ENCODE results near the gene MVP.
"Not testable (repeated sequence)": the region's sequence is repeated elsewhere in the genome, so short reads cannot be mapped to it uniquely, and the experiment has no call there.

MVP gene

DNA sequence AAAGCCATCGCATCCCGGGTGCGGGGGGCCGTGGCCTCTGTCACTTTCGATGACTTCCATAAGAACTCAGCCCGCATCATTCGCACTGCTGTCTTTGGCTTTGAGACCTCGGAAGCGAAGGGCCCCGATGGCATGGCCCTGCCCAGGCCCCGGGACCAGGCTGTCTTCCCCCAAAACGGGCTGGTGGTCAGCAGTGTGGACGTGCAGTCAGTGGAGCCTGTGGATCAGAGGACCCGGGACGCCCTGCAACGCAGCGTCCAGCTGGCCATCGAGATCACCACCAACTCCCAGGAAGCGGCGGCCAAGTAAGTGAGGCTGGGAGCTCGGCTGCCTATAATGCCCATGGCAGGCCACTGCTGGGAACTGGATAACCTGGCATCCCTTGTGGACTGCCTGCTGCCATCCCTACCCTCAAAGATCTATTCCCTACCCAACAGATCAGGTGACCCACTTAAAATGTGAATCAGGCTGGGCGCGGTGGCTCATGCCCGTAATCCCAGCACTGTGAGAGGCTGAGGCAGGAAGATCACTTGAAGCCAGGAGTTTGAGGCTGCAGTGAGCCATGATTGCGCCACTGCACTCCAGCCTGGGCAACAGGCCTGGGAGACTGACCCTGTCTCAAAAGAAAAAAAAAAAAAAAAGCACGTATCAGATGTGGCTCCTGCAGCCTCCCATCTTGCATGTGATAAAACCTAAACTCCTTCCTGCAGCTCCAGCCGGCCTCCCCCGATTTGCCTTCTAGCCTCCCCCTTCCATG is 24.5 kb downstream of the MVP start:
- DNase-seq = no peak

DNA sequence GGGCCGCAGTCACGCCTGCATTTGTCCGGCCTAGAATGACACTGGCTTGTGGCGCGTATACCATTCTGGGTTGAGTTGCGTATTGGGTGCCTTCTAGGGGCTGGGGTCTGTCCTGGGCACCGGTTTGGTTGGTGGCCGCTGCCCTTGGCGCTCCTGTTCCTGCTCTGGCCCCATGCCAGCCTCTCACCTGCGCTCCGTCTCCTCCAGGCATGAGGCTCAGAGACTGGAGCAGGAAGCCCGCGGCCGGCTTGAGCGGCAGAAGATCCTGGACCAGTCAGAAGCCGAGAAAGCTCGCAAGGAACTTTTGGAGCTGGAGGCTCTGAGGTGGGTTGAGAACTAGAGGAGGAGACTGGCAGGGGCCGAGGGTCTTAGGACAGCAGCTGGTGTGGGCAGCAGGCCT is 25.4 kb downstream of the MVP start:
- DNase-seq = no peak

DNA sequence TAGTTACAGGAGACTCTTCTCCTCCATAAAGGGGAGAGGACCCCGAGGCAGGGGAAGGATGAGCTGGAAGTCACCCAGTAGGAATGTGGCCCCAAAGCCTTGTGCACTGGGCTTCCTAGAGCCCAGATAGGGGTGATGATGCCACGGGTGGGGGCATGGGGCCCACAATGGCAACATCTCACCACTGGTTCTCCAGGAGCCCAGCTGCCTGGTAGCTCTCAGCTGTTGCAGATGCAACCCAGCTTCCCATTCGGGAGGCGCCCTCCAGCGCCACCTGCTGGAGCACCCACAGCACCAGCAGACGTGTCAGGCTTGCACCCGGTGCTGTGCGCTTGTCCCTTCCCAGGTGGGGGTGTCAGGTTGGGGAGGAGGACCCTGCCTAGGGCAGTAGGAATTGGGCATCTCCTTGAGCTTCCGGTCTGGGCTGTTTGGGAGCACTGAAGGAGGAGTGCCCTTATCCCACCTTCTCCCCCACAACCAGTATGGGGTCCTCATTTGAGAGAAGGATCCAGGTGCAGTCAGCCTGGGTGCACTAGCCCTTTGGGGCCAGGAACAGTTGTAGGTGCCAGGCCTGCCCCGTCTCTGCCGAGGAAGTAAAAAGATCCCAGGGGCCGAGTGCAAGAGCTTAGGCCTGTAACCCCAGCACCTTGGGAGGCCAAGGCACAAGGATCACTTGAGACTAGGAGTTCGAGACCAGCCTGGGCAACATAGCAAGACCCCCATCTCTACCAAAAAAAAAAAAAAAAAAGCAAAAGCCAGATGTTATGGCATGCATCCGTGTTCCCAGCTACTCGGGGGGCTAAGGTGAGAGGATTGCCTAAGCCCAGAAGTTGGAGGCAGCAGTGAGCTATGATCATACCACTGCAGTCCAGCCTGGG is 28.4 kb downstream of the MVP start:
- peak; percentile 85 for DNase-seq

GRCh38 chr16:29849505-29849904 is 29.2 kb downstream of the MVP start:
- no peak for DNase-seq

GRCh38 chr16:29850998-29851397 is 30.7 kb downstream of the MVP start:
- no peak for DNase-seq

- no peak for DNase-seq
These were observed 32.4 kb downstream of the MVP start for GRCh38 chr16:29852654-29853053.

DNA sequence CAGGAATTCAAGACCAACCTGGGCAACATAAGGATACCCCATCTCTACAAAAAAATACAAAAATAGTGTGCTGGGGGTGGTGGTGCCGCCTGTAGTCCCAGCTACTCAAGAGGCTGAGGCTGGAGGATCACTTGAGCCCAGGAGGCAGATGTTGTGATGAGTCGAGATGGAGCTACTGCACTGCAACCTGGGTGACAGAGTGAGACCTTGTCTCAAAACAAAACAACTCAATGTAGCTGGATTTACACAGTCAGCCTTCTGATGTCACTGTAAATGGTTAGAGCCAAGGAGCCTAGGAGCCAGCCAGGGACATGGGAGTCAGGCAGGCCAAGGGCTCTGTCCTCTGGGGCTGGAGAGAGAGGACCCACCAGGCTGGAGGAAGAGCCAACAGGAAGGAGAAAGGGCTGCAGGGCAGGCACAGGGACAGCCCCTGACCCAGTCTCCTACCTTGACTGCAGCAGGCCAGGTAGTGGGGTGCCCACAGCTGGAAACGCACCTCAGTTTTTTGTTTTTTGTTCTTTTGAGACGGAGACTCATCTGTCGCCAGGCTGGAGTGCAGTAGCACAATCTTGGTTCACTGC is 34.3 kb downstream of the MVP start:
- no peak for DNase-seq

DNA sequence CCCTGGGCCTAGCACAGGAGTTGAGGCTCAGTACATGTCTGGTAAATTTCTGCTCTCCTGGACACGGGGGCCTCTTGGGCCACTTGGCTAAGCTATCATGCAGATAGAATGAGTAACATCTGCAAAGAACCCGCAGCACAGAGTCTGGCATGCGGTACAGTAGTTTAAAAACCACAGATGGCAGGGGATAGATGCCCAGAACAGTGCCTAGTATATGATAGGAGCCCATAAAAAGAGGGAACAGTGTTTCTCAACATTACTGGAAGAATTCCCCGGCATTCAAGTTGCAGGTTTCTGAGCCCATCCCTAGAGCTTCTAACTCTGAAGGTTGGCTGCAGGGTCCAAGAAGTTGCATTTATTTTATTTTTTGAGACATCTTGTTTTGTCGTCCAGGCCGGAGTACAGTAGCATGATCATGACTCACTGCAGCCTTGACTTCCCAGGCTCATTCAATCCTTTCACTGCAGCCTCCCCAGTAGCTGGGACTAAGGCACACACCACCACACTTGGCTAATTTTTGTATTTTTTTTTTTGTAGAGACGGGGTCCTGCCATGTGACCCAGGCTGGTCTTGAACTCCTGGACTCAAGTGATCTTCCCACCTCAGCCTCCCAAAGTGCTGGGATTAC is 37.0 kb downstream of the MVP start:
- DNase-seq = no peak

DNA sequence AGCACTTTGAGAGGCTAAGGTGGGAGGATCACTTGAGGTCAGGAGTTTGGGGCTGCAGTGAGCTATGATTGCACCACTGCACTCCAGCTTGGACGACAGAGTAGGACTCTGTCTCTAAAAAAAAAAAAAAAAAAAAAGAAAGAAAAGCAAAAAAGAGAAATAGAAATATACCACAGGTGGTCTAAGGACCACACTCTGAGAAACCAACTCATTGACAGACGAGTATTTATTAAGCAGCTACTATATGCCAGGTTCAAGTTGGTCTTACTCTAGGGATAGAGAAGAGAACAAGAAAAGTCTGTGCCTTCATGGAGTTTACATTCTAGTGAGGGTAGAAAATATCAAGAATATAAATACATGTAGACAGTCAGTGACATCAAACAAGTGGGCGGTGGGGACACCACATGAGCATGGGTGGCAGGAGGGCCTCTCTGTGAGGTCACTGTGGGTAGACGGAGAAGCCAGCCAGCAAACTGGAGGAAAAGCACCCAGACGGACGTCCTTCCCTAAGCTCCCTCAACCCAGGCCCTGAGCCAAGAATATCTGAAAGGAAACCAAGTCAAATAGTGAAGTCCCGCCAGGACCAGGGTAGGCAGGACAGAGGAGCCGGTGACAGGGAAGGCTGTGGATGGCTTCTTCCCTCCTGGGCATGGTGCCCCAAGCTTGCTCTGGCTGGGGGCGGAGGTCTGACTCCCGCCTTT is 38.0 kb downstream of the MVP start:
- DNase-seq = no peak

DNA sequence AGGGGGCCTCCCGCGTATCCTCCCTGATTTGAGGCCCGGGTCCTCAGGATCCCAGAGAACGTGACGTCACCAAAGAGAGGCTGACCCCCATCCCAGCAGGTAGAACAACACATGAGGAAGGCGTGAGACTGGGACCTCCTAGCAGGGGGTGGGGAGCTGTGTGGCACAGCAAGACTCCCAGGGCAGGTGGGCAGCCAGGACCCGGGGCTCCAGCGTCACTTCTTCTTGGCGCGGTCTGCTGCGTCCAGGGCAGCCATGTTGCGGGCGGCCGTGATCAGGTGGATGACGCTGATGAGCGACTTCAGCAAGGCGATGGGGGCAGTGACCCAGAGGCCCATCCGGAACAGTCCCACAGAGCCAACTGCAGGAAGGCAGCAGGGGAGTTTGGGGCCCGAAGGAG is 38.7 kb downstream of the MVP start:
- no peak for DNase-seq

DNA sequence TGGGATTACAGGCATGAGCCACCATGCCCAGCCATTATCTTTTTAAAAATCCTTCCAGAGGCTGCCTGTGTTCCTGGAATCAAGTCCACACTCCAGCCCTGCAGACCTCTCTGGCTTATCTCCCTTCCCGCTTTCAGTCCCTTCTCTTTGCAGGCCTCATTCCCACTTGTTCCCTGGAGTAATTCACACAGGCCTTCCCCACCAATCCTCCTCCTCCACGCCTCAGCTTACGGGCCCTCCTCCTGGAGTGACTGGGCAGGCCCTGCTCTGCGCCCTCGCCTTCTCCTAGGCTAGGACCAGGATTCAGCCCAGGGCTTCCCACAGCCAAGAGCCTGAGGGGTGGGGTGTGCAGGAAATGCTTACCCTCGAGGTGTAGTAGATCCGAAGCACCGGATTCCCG is 40.0 kb downstream of the MVP start:
- no peak for DNase-seq

- DNase-seq = no peak
These were observed 42.2 kb downstream of the MVP start for GRCh38 chr16:29862383-29862883.

- DNase-seq = peak; percentile 91
These were observed 42.8 kb downstream of the MVP start, which contains the start of gene CDIPT for GRCh38 chr16:29862884-29863668. TSS of gene CDIPT (minus strand) at chr16:29863226. CDS start at chr16:29862857, 369 bp downstream.

GRCh38 chr16:29863669-29863984 is 43.4 kb downstream of the MVP start:
- no peak for DNase-seq

- DNase-seq = no peak
These were observed 43.9 kb downstream of the MVP start for GRCh38 chr16:29864205-29864604.

DNA sequence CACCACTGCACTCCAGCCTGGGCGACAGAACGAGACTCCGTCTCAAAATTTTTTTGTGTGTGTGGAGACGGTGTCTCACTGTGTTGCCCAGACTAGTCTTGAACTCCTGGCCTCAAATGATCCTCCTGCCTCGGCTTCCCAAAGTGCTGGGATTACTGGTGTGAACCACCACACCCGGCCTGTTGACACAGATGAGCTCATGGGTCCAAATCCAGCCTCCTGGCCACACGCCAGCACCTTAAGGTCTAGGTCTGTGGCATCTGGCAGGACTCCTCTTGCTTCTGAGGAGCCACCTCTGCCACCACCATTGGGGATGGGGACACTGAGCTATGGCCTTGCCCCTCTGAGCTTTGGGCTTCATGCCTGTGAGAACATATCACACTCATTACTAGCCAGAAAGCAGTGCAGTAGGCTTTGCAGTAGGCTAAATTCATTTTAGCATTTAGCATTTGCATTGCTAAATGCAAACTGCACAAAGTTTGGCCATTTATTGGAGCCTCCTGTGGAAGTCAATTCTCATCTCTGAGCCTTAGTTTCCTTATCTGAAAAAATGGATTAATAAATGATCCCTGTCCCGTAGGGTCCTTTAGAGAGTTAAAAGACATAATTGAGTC is 48.2 kb downstream of the MVP start:
- DNase-seq = no peak

- not testable (repeated sequence) for DNase-seq
These were observed 48.8 kb downstream of the MVP start for GRCh38 chr16:29869067-29869466.

DNA sequence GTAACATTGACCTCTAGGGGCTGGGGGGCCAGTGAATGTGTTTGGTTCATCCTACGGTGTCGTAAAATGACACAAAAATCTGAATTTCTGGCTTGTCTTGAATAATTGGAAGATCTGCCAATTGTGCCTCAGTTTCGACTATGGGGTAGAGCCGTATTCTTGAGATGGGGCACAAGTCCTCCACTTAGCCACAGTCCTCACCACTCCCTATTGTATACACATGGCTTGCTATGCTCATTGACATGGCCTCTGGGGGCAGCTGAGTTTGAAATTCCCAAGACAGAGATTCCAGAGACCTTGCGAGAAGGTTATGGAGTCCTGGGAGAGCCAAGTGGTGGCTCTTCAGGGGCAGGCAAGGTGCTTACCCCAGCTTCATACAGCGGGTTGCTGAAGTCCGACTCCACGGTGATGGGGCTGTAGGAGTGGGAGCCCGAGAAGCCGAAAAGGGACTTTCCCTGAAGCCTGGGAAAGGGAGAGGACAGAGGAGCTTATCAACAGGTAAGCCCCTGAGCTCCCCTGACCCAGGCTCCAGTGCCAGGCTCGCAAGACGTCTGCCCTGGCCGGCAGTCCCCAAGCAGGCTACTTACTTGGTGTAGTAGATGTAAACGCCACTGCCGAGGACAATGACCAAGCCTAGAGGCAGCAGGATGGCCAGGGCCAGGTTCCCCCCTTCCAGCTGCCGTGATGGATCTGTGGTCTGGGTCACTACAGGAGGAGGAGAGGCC is 51.7 kb downstream of the MVP start:
- DNase-seq = no peak

- no peak for DNase-seq
These were observed 53.1 kb downstream of the MVP start for GRCh38 chr16:29873319-29873718.

GRCh38 chr16:29875206-29875605 is 54.9 kb downstream of the MVP start:
- DNase-seq = no peak

DNA sequence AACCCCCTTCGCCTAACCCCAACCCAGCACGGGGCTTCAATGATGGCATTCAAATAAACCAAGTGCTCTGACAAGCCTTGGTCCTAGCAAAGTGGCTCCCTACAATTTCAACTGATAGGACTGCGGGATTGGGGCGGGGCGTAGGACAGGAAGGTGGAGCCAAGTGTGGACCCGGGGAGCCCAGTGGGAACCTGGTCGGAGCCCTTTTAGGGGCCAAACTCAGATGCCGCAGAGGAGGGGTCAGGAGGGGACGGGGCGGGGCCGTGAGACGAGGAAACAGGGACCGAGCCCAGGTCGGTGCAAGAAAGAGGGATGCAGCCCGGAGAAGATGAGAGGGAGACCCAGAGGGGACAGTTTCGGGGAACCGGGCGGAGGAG is 55.9 kb downstream of the MVP start:
- no peak for DNase-seq
